ENCODE data around the gene SERBP1.
"Not testable (repeated sequence)": the region's sequence is repeated elsewhere in the genome, so short reads cannot be mapped to it uniquely, and the experiment has no call there.

The SERBP1 gene

DNA sequence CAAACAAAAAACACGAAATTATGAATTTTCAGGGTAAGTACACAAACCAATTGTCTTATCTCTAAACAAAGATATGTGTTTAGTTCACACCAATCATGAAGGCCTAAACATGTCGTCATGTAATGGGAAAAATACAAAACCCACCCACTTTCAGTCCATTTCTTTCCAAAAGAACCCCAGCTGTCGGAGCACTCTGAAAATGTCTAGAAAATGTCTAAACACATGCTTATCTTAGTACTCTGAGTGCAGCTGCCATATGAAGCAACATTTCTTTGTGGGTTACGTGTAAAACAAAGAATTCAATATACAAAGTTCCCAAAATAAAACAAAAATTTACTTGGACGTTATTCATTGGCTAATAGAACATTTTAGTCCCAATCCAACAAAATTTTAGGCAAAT lies 22.7 kb downstream of the SERBP1 start:
- H3K4me3 ChIP-seq (ENCODE audit: low read length) = no peak overlapping the region
- DNase-seq (ENCODE audit: low read depth) = no peak
- TF ChIP-seq, protein P1, sequence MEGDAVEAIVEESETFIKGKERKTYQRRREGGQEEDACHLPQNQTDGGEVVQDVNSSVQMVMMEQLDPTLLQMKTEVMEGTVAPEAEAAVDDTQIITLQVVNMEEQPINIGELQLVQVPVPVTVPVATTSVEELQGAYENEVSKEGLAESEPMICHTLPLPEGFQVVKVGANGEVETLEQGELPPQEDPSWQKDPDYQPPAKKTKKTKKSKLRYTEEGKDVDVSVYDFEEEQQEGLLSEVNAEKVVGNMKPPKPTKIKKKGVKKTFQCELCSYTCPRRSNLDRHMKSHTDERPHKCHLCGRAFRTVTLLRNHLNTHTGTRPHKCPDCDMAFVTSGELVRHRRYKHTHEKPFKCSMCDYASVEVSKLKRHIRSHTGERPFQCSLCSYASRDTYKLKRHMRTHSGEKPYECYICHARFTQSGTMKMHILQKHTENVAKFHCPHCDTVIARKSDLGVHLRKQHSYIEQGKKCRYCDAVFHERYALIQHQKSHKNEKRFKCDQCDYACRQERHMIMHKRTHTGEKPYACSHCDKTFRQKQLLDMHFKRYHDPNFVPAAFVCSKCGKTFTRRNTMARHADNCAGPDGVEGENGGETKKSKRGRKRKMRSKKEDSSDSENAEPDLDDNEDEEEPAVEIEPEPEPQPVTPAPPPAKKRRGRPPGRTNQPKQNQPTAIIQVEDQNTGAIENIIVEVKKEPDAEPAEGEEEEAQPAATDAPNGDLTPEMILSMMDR (conservative IDR thresholded peaks at IDR 0.05; ENCODE audit: low read length) = no peak

DNA sequence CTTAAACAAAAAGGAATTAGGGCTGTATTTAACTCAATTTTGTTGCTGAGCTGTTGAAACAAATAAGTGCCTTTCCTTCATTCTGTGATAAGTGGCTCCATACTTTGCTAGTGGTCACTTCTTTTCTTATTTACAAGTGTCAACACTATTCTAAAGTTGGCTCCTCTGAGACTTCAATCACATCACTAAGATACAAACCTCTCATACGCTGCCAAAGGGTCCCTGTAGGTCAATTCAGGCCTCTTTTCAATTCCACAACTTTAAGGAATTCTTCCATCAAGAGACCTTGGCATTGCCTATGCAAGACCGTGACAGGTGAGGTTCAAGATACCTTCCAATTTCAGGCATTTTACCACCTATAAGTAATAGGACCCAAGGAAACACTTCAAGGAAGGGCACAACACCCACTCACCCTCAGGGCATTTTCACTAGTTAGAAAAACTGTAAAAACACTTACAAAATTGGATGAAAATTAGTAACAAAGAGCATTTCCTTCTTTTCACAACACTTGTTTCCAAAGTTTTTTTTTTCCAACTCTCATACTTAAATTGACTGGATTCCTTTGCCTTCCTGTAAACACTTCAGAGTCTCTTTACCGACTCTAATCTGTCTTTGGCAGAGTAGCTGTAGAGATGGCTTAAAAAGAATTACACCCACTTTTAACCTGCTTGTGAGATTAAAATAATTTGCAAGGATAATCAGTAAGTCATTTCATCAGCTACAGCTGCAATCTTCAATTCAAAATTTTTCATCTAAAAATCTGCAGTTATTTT lies 24.5 kb downstream of the SERBP1 start:
- DNase-seq (ENCODE audit: low read depth) = no peak
- no peak overlapping the region for H3K4me3 ChIP-seq (ENCODE audit: low read length)
- TF ChIP-seq, protein P1 (conservative IDR thresholded peaks at IDR 0.05; ENCODE audit: low read length) = no peak

DNA sequence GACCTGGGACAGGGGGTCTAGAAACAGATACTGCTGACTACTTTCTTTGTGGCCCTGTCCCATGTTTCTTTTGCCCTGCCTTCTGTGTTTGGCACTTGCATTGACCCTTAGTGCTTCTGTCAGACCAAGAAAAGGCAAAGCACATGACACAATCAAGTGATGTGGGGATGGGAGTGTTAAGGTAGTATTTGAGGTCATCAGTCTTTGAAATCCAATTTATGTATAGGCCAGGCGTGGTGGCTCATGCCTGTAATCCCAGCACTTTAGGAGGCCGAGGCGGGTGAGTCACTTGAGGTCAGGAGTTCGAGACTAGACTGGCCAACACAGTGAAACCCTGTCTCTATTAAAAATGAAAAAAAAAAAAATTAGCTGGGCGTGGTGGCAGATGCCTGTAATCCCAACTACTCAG lies 26.0 kb downstream of the SERBP1 start:
- TF ChIP-seq, protein P1 (conservative IDR thresholded peaks at IDR 0.05; ENCODE audit: low read length) = no peak
- H3K4me3 ChIP-seq (ENCODE audit: low read length) = no peak overlapping the region
- DNase-seq (ENCODE audit: low read depth) = peak; percentile 14

DNA sequence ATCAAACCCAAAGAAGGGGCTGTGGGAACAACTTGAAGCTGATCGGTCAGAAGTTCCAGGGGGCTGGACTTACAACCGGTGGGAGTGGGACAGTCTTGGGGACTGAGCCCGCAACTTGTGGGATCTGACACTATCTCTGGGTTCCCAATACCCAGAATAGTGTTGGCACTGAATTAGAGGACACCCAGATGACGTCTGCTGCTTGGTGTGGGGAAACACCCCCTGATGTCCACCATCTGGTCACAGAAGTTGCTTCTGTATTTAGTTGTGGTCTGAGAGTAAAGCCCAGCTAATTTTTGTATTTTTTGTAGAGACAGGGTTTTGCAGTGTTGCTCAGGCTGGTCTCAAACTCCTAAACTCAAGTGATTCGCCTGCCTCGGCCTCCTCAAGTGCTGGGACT lies 28.8 kb downstream of the SERBP1 start:
- H3K4me3 ChIP-seq (ENCODE audit: low read length) = no peak overlapping the region
- TF ChIP-seq, protein P1 (conservative IDR thresholded peaks at IDR 0.05; ENCODE audit: low read length) = no peak
- no peak for DNase-seq (ENCODE audit: low read depth)

DNA sequence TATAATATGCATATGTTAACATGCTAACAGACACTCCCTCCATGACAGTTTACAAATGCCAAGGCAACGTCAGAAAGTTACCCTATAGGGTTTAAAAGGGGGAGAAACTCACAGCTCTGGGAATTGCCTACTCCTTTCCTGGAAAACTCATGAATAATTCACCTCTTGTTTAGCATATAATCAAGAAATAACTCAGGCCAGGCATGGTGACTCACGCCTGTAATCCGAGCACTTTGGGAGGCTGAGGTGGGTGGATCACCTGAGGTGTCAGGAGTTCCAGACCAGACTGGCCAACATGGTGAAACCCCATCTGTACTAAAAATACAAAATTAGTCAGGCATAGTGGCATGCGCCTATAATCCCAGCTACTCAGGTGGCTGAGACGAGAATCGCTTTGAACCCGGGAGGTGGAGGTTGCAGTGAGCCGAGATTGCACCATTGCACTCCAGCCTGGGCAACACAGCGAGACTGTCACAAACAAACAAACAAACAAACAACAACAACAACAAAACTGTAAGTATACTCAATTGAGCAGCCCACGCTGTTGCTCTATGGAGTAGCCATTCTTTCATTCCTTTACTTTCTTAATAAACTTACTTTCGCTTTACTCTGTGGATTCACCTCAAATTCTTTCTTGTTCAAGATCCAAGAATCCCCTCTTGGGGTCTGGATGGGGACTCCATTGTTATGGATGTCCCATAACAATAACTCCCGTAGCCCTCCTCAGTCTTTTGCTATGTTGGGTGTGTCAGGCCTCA lies 30.0 kb downstream of the SERBP1 start:
- DNase-seq (ENCODE audit: low read depth); H3K4me3 ChIP-seq (ENCODE audit: low read length): not testable (repeated sequence)

DNA sequence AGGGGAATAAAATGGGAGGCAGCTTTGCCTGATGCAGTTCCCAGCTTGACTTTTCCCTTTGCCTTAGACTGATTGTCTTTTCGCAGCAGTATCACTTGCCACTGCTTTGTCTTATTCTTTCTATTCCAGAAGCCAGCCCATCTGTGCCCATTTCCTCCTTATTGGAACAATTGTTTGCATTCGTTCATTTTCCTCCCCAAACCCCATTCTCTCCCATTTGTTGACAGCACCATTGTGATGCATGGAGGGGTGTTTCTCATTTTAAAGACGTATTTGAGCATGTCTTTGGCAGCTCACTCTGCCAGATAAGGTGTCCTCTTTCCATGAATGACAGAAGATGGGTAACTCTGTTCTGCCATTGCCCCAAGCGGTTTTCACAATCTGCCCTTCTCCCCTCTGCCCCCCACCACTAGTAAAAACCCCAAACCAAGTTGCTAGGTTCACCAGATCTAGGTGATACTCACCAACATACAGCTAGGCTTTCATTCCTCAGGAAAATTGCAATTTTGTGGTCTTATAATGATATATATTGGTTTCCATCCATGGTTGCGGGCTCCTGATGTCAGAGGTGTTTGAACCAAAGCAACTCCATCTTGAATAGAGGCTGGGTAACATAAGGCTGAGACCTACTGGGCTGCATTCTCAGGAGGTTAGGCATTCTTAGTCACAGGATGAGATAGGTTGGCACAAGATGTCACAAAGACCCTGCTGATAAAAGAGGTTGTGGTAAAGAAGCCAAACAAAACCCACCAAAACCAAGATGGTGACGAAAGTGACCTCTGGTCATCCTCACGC lies 30.8 kb downstream of the SERBP1 start:
- DNase-seq (ENCODE audit: low read depth) = no peak
- H3K4me3 ChIP-seq (ENCODE audit: low read length) = no peak overlapping the region
- TF ChIP-seq, protein P1 (conservative IDR thresholded peaks at IDR 0.05; ENCODE audit: low read length) = no peak

DNA sequence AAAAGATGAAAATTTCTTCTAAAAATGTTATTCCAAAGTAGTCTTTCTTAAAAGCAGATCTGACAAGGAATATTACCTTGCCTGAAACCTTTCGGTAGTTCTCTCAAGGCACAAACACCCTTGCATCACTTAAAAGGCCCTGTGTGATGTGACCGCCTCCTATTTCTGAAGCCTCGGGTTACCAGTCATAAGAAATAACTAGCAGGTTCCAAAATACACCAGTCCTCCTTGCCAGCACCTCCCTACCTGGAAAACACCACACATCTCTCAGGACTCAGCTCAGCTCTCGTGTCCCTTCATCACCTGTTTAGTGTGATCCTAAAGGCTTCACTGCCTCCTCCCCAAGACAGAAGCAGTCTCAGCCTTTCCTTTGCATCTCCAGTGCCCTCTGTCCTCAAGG lies 35.7 kb downstream of the SERBP1 start:
- TF ChIP-seq, protein P1 (conservative IDR thresholded peaks at IDR 0.05; ENCODE audit: low read length) = no peak
- DNase-seq (ENCODE audit: low read depth) = no peak
- no peak overlapping the region for H3K4me3 ChIP-seq (ENCODE audit: low read length)

Measured in AG10803 (cell line).